ENCODE data around the gene TBX18. TPM values are rescaled to one million over a fixed set of nuclear protein-coding genes. Genes with fewer than 3 reads are reported as not detected.

TBX18 gene
- total RNA-seq (10 to 100 TPM in 1 of 4 donors, 1 to 10 TPM in 3; 8.7 to 10.4 (median 9.5) TPM), polyA plus RNA-seq (5.7 TPM)
- long read RNA-seq, donor 1, partial matches to known transcripts, result 0 of 2 reads
- long read RNA-seq, donor 1, other reads (novel, unspliced or antisense), result 2 of 2 reads
- long read RNA-seq, donor 2, partial matches to known transcripts, result 0 of 2 reads
- long read RNA-seq, donor 2, other reads (novel, unspliced or antisense), result 2 of 2 reads
- long read RNA-seq, donor 3, partial matches to known transcripts, result 3 of 7 reads
- long read RNA-seq, donor 3, other reads (novel, unspliced or antisense), result 4 of 7 reads
- long read RNA-seq, donor 4, partial matches to known transcripts, result 1 of 4 reads
- long read RNA-seq, donor 4, other reads (novel, unspliced or antisense), result 3 of 4 reads

DNA sequence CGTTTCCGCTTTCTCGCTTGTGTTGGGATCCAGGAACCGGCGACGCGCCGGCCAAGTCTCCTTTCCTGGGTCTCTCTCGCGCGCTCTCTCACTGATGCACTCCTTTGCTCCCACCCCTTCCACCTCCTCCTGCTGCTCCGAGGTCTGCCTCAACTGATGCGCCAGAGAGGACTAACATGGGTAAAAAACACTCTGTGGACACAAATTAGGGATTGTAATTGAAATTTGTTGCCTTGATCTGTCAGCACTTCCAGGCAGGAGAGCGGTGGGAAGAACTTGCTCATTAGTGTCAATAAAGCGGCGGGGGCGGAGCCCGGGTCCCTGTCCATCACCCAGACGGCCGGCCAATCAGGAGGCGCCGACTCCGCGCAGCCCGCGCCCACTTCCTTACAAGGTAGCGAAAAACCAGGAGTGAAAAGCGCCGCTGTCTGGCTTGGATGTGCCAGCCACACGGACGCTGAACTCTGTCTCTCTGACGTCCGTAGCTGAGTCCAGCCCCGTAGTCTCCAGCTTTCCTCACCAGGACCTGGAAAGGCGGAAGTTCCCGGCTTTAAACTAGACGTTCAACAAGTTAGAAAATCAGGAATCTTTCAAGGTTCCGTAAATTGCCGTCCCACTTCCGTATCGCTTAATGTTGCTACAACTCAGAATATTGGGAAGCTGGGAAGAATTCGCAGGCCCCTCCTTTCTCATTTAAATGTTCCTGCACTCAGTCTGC lies at the start of gene TBX18:
TSS of gene TBX18 (minus strand) at position 267 of the 718 bp plus-strand sequence. CDS start 417 bp downstream, outside the sequence.
- intact Hi-C loops (cut with DNase I), result loop anchor here in 1 of 4 donors (5.0 kb wide), 1 partner anchor 337 kb away; no protein-coding TSS in a partner anchor
- peak within 1 kb of the TSS; percentile 98 for H3K27ac ChIP-seq (ENCODE audit: low read length)
- peak; percentile 93 to 95 for ATAC-seq

DNA sequence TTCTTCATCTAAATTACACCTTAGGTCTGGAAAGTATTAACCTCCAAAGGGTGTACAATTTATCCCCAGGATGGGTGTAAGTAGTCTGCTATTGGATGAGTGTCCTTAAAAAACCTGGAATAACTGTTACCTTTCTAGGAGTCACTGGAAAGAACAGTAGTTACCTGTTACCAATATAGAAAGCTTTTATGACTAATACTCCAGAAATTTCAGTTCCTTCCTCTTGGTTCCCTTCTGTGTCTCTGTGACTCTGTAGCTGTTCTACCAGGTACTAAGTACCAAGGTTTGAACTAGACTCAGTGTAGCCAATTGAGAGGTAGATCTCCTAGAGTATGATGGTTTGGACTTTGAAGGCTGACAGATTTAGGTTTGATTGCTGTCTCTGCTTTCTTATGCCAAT lies 47.0 kb upstream of the TBX18 start:
- DNase-seq, result no peak
- Histone ChIP-seq H3K27me3 (ENCODE audit: control insufficient read depth, insufficient read depth) (no peaks in the 10 kb centered on the region), H3K4me3 (ENCODE audit: low read length) (no peak overlapping the region), H3K4me1 (ENCODE audit: control insufficient read depth, insufficient read depth, low read length) (no peaks in the 10 kb centered on the region), H3K27ac (ENCODE audit: low read length) (no peak overlapping the region), H3K9me3 (ENCODE audit: control insufficient read depth, low read length) (no peaks in the 10 kb centered on the region)
- no peak for ATAC-seq
- intact Hi-C loops (cut with DNase I), result no loop called here

More for the DNA sequence above, at the start of gene TBX18:
- Histone ChIP-seq H3K27me3 (ENCODE audit: control insufficient read depth, insufficient read depth) (no peaks in the 10 kb centered on the region), H3K4me3 (ENCODE audit: low read length) (peak within 1 kb of the TSS; percentile 83), H3K9me3 (ENCODE audit: control insufficient read depth, low read length) (no peaks in the 10 kb centered on the region), H3K4me1 (ENCODE audit: control insufficient read depth, insufficient read depth, low read length) (no peaks in the 10 kb centered on the region)
- peak; percentile 95 to 99 (median 97) for DNase-seq
- WGBS, result 2% methylated on average over 42 of the region's 42 CpGs

DNA sequence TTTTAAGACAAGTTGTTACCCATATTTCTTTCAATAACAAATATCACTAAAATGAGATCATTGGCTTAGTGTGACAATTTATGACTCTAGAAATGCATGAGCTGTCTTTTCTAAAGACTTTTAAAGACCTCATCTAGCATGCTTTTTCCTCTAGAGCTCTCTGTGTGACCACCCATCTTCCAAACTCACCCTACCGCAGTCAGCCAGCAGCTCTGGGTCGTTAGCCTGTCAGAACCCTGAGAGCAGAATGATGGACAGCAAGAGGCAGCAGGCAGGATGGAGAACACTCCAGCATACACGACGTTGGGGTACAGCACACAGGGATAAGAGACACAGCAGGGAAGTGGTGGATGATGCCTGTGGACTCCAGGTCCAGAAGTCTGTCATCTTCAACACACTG lies 45.1 kb upstream of the TBX18 start:
- Histone ChIP-seq H3K4me3 (ENCODE audit: low read length) (no peak overlapping the region), H3K9me3 (ENCODE audit: control insufficient read depth, low read length) (no peaks in the 10 kb centered on the region), H3K27me3 (ENCODE audit: control insufficient read depth, insufficient read depth) (no peaks in the 10 kb centered on the region), H3K27ac (ENCODE audit: low read length) (no peak overlapping the region), H3K4me1 (ENCODE audit: control insufficient read depth, insufficient read depth, low read length) (no peaks in the 10 kb centered on the region)
- DNase-seq (no peak), ATAC-seq (no peak)
- 17% methylated on average over 4 of the region's 4 CpGs for WGBS
- intact Hi-C loops (cut with DNase I), result no loop called here

DNA sequence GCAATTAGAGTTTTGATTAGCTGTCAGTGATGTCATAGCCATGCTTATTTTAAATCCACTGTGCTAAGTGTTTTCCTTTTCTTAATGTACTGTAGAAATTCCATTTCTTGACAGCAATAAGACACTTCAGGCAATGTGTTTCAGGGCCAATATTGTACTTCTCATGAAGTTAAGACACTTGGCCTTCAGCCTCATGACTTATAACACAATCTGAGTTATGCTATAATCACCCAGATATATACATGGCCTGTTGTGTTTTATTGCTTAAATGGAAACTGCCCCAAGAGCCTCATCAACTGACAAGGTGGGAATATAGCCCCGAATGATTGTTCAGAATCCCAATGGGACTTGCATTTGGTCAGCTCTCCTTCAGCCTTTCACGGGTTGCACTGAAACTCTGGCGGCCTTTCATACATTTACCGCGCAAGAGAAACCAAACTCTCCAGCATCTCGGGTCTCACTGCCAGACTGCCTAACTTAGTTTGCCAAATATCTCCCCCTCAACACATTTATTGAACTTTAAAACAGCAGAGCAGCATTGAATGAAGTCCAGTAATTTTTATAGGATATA lies 44.2 kb upstream of the TBX18 start:
- H3K4me3 ChIP-seq (ENCODE audit: low read length), result no peak overlapping the region
- H3K4me1 ChIP-seq (ENCODE audit: control insufficient read depth, insufficient read depth, low read length), result no peaks in the 10 kb centered on the region
- DNase-seq, result no peak
- no peaks in the 10 kb centered on the region for H3K9me3 ChIP-seq (ENCODE audit: control insufficient read depth, low read length)
- WGBS, result 49% methylated on average over 6 of the region's 6 CpGs
- no peak overlapping the region for H3K27ac ChIP-seq (ENCODE audit: low read length)
- no peaks in the 10 kb centered on the region for H3K27me3 ChIP-seq (ENCODE audit: control insufficient read depth, insufficient read depth)
- no peak for ATAC-seq
- intact Hi-C loops (cut with DNase I), result no loop called here

DNA sequence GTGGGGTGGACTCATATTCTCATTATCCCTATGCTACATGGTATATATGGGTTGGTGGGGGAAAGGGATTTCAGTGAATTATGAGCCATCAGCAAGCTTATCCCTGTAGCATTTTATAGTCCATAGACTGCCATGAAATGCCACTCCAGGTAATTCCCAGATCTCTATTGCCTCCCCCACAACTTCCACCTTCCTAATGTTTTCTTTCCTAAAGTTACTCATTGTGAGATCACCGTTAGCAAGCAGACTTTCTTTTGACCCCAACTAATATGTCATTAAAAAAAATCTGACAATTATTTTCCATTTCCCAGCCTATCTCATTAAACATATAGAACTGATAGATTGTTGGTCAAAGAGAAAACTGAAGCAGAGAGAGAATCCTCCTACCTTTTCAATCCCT lies 40.7 kb upstream of the TBX18 start:
- WGBS, result 72% methylated on average over 1 of the region's 1 CpG
- ATAC-seq, result no peak
- no peak overlapping the region for H3K27ac ChIP-seq (ENCODE audit: low read length)
- H3K27me3 ChIP-seq (ENCODE audit: control insufficient read depth, insufficient read depth), result no peaks in the 10 kb centered on the region
- DNase-seq, result no peak
- no peaks in the 10 kb centered on the region for H3K9me3 ChIP-seq (ENCODE audit: control insufficient read depth, low read length)
- no peaks in the 10 kb centered on the region for H3K4me1 ChIP-seq (ENCODE audit: control insufficient read depth, insufficient read depth, low read length)
- H3K4me3 ChIP-seq (ENCODE audit: low read length), result no peak overlapping the region
- intact Hi-C loops (cut with DNase I), result no loop called here

DNA sequence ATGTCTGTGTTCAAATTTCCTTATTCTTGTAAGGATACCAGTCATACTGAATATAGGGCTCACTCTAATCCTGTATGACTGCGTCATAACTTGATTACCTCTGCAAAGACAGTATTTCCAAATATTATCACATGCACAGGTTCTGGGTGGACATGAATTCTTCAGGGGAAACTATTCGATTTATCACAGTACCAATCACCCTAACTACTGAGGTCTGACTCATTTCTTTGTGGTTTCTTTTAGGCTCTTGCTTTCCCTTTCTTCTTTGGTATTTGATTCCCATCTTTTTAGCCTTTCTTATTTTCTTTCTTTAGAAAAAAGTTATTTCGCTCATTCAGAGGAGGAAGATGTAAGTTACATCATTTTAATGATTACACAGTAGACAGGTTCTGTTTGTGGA lies 40.3 kb upstream of the TBX18 start:
- ATAC-seq, result no peak

DNA sequence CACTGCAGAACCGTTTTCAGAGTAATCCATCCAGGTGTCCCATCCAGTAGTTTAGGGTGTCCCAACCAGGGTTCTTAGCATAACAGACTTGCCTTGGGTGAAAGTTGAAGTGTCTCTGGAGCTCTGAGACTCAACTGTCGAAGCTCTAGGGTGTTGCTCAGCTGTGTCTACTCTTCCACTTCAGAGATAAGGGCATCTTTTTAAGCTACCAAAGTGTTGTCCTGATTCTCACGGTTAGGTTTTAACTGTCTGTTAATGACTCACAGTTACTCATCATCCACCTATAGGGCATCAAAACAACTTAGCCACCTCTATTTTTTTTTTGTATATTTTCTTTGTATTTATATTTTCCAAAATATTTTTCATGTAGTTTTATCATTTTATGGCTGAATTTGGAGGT lies 36.9 kb upstream of the TBX18 start:
- no peak for ATAC-seq
- H3K27ac ChIP-seq (ENCODE audit: low read length), result no peak overlapping the region
- DNase-seq, result no peak
- H3K4me3 ChIP-seq (ENCODE audit: low read length), result no peak overlapping the region
- no peaks in the 10 kb centered on the region for H3K27me3 ChIP-seq (ENCODE audit: control insufficient read depth, insufficient read depth)
- intact Hi-C loops (cut with DNase I), result no loop called here
- no peaks in the 10 kb centered on the region for H3K4me1 ChIP-seq (ENCODE audit: control insufficient read depth, insufficient read depth, low read length)
- WGBS, result 72% methylated on average over 3 of the region's 3 CpGs
- no peaks in the 10 kb centered on the region for H3K9me3 ChIP-seq (ENCODE audit: control insufficient read depth, low read length)

More for the DNA sequence above, 40.3 kb upstream of the TBX18 start:
- H3K4me3 ChIP-seq (ENCODE audit: low read length), result no peak overlapping the region
- H3K9me3 ChIP-seq (ENCODE audit: control insufficient read depth, low read length), result no peaks in the 10 kb centered on the region
- no peak for DNase-seq
- intact Hi-C loops (cut with DNase I), result no loop called here
- 79% methylated on average over 3 of the region's 3 CpGs for WGBS
- no peaks in the 10 kb centered on the region for H3K4me1 ChIP-seq (ENCODE audit: control insufficient read depth, insufficient read depth, low read length)
- H3K27ac ChIP-seq (ENCODE audit: low read length), result no peak overlapping the region
- H3K27me3 ChIP-seq (ENCODE audit: control insufficient read depth, insufficient read depth), result no peaks in the 10 kb centered on the region

DNA sequence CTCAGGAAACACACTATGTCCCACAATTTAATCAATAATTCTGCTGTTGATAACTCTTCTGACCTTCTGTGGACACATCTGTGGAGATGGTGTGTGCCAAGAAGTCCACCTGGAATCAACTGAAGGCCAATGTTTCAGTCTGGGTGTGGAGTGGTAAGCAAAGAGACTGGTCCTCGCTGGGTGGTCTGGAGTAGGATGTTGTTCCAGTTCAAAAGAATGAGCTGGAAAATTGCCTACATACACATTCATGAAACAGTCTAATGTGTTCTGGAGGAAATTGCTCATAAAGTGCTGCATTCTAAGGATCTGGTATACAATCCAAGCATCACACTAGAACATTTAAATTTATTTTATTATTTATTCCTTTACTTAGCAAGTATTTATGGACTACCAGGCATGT lies 33.9 kb upstream of the TBX18 start:
- Histone ChIP-seq H3K4me3 (ENCODE audit: low read length) (no peak overlapping the region), H3K27me3 (ENCODE audit: control insufficient read depth, insufficient read depth) (no peaks in the 10 kb centered on the region), H3K9me3 (ENCODE audit: control insufficient read depth, low read length) (no peaks in the 10 kb centered on the region), H3K4me1 (ENCODE audit: control insufficient read depth, insufficient read depth, low read length) (no peaks in the 10 kb centered on the region), H3K27ac (ENCODE audit: low read length) (no peak overlapping the region)
- 32% methylated on average over 1 of the region's 1 CpG for WGBS
- DNase-seq (no peak), ATAC-seq (no peak)
- intact Hi-C loops (cut with DNase I), result no loop called here

DNA sequence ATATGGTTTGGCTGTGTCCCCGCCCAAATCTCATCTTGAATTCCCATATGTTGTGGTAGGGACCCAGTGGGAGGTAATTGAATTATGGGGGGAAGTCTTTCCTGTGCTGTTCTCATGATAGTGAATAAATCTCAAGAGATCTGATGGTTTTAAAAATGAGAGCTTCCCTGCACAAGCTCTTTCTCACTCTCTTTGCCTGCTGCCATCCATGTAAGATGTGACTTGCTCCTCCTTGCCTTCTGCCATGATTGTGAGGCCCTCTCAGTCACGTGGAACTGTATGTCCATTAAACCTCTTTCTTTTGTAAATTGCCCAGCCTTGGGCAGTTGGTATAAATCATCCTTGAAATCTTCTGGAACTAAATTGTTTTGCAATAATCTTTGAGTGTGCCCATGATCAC lies 31.9 kb upstream of the TBX18 start:
- ATAC-seq (no peak), DNase-seq (no peak)
- Histone ChIP-seq H3K9me3 (ENCODE audit: control insufficient read depth, low read length) (no peaks in the 10 kb centered on the region), H3K27me3 (ENCODE audit: control insufficient read depth, insufficient read depth) (no peaks in the 10 kb centered on the region), H3K4me1 (ENCODE audit: control insufficient read depth, insufficient read depth, low read length) (no peaks in the 10 kb centered on the region), H3K27ac (ENCODE audit: low read length) (no peak overlapping the region), H3K4me3 (ENCODE audit: low read length) (no peak overlapping the region)
- 64% methylated on average over 2 of the region's 2 CpGs for WGBS
- intact Hi-C loops (cut with DNase I), result no loop called here

DNA sequence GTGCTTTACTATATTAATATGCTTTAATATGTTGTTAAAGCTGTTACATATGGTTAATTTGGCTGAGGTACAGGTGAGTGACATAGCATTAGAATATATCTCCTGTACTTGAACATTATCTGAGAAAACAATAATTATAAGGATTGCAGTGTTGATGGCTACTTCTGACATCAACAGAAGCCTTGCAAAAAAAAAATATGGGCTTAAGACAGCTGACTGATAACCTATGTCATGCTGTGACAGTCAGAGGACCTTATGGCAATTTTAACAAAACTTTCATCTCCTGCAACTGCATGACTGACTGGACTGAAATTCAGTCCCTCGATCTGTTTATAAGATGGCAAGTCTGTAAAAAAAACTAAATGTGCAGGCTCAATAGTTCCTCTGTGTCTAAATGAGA lies 27.5 kb upstream of the TBX18 start:
- 70% methylated on average over 1 of the region's 1 CpG for WGBS
- no peak overlapping the region for H3K4me3 ChIP-seq (ENCODE audit: low read length)

DNA sequence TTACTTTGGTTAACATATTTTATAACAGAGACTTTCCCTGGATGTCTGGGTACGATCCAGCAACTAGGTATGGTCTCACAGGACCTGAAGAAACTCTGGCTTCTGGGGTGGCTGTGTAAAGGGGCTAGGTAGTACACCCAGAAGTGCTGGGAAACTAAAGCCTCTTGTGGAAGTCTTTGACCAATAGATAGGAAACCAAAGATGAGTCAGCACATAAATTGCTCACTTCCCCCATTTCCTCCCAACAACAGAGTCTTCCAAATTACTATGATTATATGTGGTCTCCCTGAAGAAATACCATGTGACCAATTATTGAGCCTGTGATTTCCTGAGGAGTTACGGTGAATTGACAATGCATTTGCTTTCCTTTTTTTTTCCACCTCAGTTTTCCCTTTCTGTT lies 26.8 kb upstream of the TBX18 start:
- Histone ChIP-seq H3K9me3 (ENCODE audit: control insufficient read depth, low read length) (no peaks in the 10 kb centered on the region), H3K4me3 (ENCODE audit: low read length) (no peak overlapping the region), H3K4me1 (ENCODE audit: control insufficient read depth, insufficient read depth, low read length) (no peaks in the 10 kb centered on the region), H3K27ac (ENCODE audit: low read length) (no peak overlapping the region), H3K27me3 (ENCODE audit: control insufficient read depth, insufficient read depth) (no peaks in the 10 kb centered on the region)
- 51% methylated on average over 2 of the region's 2 CpGs for WGBS
- intact Hi-C loops (cut with DNase I), result no loop called here
- ATAC-seq (no peak), DNase-seq (no peak)

More for the DNA sequence above, 27.5 kb upstream of the TBX18 start:
- H3K27ac ChIP-seq (ENCODE audit: low read length), result no peak overlapping the region
- ATAC-seq (no peak), DNase-seq (no peak)
- H3K27me3 ChIP-seq (ENCODE audit: control insufficient read depth, insufficient read depth), result no peaks in the 10 kb centered on the region
- no peaks in the 10 kb centered on the region for H3K4me1 ChIP-seq (ENCODE audit: control insufficient read depth, insufficient read depth, low read length)
- H3K9me3 ChIP-seq (ENCODE audit: control insufficient read depth, low read length), result no peaks in the 10 kb centered on the region
- intact Hi-C loops (cut with DNase I), result no loop called here

Measured in right cardiac atrium (tissue), 5 donors.